Panc1 (cell line): ENCODE measurements around the gene KIAA1755.

ENCODE experiments used
- CTCF ChIP-seq: fragments of 450-650 bp; IDR thresholded peaks from 2 replicates; pipeline ENCODE4 v1.5.1; 2017; ENCODE audit warnings: mild to moderate bottlenecking
- POLR2AphosphoS5 ChIP-seq: IDR thresholded peaks from 2 replicates; pipeline ENCODE4 v1.6.1; 2012; ENCODE audit warnings: mild to moderate bottlenecking, low read depth, low read length, moderate library complexity
- SIN3A ChIP-seq: IDR thresholded peaks from 2 replicates; pipeline ENCODE4 v1.6.1; 2012; ENCODE audit warnings: low read depth, mild to moderate bottlenecking, low read length, moderate library complexity, borderline replicate concordance; ENCODE audit not compliant: insufficient read depth

GRCh38 chr20:38161412-38161774 is 99.1 kb downstream of the KIAA1755 start:
- TF ChIP-seq CTCF: no peak
- no peak for TF ChIP-seq SIN3A
- no peak for TF ChIP-seq POLR2AphosphoS5
